DLD1 (cell line): Measurements from ENCODE around the gene DKC1.

ENCODE experiments used
- in situ Hi-C: cut with HindIII; loops from 2 replicates; pipeline ENCODE4 v1.10.0; 2017; ENCODE audit warnings: low sequenced_read_pairs

The DKC1 gene

DNA sequence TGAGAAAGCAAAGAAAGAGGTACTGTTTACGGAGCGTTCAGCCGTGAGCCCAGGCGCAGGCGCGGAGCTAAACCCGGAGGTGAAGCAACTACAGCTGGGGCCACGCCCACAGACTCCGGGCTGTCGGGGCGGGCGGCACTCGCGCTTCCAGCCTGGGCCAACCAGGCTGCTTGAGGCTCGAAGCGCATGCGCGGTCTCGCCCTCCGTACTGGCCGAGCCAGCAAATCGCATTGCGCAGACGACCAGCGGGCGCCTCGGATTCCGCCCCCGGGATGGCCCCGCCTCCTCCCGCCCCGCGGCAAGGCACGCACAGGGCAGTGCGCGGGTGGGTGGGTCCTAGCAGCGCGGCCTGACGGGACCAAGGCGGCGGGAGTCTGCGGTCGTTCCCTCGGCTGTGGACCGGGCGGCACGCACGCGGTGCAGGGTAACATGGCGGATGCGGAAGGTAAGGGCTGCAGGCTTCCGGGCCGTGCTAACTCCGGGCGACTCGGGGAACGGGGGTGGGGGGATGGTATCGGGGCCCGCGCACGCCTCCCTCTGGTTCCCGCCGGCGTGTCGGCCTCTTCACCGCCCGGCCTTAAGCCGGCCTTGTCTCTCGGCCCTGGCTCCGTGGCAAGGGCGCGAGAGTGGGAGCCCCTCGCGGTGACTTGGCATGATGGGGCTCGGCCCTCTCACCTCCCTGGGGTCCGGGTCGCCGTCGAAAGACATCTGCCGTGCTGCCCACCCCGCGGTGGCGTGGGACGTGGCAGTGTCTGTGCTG, at the start of gene DKC1:
Gene DKC1 (plus strand): TSS at position 328 of the 760 bp plus-strand sequence. CDS start 102 bp downstream, at position 430.
- in situ Hi-C loops = no loop called here

DNA sequence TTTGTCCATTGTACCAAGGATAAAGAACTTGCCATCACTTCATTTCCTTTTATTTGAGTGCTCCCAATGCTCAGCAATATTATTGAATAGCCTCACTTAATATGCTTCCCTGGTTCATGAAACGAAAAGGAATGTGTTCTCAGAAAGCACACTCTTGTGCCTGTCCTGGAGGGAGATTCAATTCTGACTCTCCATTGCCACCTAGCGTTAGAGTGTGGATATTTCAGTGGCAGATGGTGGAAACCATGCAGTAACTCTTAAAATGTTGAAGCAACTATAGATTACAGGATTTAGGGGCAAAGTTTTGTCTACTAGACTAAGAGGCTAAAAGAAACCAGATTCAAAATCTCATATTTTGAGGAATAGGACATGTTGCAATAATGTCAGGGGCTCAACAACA, 47.7 kb upstream of the DKC1 start:
- in situ Hi-C loops = no loop called here

DNA sequence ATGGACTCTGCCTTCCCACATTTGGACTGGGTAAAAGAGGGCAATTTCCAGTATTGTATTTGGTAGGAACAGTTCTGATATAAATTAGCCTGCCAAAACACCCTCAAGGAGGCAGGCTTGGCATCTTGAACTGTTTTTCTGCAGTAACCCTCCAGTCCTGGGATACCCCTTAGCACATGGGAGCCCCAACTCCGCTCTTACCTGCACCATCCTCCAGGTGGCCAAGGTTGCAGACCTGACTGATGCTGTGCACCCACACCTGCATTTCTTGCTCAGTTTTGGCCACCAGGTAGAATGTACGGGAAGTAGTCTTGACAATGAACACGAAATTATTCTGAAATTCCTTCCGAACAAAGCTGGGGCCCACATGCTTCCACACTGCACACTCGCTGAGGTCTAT, 46.8 kb upstream of the DKC1 start:
- in situ Hi-C loops = no loop called here

DNA sequence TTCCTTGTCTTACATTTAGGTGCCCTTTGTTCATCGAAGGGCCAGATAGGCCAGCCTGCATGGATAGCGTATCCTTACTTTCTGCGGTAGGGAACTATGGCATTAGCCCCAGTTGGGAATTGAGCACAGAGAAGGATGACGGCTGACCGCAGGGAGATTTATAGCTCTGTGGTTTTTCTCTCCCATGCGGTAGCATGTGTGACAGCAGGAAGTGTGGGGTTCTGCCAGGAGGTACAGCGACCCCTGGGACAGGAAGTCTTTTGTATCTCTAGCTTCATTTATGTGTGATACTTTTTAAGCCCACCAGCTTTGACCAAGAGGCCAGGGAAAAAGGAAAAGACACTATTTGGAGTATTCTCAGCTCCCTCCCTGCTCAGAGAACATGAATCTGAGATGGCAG, 44.8 kb upstream of the DKC1 start:
- in situ Hi-C loops = no loop called here

DNA sequence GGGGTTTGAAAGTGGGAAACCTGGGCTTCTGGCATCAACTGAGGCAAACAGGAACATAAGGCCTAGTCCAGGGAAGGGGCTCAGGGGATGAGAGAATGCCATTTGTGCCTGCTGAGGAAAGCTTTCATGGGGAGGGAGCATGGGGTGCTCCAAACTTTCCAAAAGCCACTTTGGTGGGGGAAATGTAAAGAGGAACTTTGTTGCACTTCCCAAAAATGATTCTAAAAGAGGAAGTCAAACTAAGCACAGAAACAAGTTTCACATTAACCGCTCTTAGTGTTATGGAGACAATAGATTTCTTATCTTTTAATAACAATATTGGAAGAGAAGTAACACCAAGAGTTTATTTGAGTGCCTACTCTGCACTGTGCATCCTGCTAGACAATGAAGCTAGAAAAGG, 44.0 kb upstream of the DKC1 start:
- in situ Hi-C loops = no loop called here

DNA sequence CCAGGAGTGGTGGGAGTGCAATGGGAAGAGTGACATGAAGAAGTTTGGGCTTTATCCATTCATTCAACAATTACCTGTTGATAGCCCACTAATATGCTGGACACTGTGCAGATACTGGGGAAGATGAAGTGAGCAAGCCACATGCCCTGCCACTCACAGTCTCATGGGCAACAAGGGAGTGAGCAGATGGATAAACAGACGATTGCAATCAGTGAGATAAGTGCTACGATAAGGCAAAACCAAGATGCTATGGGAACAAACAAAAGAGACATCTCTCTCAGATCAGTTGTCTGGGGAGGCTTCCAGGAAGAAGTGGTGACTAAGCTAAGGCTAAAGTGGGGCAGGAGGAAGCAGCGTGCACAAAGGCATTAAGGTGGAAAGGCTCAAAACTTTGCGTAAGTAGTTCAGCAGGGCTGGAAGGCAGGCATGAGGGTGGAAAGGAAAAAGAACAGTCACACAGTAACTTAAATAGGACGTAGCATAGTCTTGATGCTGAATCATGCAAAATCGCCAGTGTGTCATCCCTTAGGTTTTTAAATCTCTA, 43.5 kb upstream of the DKC1 start:
- in situ Hi-C loops = no loop called here

DNA sequence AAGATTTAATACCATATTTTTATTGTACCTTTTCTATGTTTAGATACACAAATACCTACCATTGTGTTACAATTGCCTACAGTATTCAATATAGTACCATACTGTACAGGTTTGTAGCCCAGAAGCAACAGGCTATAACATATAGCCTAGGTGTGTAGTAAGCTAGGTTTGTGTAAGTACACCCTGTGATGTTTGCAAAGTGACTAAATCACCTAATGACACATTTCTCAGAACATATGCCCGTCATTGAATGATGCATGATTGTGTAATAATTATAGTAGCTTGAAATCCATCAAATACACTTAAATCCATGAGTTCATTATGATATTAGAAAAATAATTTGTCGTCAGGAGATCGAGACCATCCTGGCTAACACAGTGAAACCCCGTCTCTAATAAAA, 42.6 kb upstream of the DKC1 start:
- in situ Hi-C loops = no loop called here

DNA sequence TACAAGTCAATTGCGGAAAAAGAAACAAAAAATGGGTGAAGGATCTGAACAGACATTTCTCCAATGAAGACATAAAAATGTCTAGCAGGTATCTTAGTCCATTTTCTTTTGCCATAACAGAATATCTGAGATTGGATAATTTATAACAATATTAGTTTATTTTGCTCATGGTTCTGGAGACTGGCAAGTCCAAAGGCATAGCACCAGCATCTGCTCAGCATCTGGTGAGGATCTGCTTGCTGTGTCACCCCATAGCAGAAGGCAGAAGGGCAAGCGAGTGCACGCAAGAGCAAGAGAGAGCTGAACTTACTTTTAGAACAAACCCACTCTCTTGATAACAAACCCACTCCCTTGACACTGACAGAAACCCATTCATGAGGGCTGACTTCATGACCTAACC, 41.5 kb upstream of the DKC1 start:
- in situ Hi-C loops = no loop called here

DNA sequence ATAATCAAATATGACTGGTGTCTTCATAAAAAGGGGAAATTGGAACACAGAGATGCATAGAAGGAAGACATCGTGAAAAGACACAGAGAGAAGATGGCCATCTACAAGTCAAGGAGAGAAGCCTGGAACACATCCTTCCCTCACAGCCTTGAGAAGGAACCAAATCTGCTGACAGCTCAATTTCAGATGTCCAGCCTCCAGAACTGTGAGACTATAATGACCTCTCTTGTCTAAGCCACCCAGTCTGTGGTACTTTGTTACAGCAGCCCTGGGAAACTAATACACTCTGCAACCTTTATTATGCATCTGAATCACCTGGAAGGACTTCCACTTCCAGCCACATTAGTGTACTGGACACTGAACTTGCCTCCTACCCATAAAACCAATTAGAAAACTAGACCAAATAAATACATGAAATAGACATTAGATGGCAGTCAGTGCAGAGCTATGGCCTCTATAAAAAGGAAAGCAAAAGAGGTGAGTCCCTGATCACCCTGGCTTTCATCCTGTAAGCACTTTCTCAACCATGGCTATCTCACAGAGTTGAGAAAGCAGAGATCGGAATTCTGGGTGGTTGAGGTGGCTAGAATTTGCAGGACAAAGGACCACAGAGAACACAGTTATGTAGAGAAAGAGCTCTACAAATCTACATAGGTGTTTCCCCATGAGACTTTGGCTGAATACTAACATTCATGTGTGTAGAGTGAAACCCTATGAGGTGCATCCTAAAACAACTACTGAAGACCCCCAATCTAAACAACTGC, 37.5 kb upstream of the DKC1 start:
- in situ Hi-C loops = no loop called here

DNA sequence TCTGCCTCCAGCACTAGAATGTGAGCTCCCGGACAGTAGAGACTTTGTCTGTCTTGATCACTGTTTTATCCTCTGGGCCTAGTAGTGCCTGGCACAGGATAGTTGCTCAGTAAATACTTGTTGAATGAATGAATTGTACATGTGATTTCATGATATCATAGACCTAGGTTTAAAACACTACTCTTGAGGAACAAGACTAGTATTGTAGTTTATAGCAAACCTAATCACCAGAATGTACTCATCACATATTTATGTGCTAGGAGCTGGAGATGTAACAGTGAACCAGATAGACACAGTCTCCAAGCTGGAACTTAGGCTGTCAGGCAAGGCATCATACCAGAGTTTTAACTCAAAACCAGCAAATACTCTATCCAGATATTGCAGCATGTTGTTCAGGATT, 35.2 kb upstream of the DKC1 start:
- in situ Hi-C loops = no loop called here

DNA sequence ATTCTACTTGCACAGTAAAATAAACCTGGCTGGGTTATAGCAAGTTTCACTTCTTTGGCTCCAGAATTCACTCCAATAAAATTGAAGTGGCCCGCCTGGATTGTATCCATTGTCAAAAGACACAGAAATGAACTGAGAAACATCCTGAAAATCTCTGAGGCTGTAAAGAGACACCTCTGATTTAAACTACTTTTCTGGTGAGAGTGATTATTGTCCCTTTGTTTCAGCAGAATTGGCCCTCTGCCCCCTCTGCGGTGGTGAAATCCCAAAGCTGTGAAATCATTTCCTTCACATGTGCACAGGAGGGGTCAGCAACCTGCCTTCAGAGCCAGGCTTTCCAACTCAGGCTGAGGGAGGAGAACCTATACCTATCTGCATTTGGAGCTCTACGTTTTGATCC, 34.8 kb upstream of the DKC1 start:
- in situ Hi-C loops = no loop called here

DNA sequence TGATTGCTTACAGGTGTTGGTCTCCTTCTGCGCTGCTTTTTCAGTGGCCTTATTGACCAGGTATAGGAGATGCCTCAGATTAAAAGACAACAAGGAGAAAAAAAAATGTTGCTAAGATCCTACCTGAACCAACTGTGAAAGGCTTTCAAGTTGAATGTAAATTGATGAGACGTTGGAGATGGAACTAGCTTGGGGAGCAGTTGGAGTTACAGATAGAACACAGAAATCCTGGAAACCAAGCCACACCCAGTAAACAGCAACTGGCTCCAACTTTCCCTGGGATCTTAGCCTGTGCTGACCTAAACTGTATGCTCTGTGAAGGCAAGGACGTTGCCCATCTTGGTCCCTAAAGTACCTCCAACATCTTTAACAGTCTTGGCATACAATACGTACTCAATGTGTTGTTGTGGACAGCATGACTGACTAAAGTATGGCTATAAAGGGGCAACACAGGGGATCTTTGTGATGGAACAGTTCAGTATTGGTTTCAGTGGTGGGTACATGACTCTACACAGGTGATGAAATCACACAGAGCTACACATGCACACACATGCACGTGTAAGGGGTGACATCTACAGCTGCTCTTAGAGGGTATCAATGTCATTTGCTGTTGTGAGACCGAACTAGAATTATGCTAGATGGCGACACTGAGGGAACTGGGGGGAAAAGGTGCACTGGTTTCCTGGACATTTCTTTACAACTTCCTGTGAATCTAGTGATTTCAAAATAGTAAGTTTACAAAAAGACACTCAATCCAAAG, 34.1 kb upstream of the DKC1 start:
- in situ Hi-C loops = no loop called here

DNA sequence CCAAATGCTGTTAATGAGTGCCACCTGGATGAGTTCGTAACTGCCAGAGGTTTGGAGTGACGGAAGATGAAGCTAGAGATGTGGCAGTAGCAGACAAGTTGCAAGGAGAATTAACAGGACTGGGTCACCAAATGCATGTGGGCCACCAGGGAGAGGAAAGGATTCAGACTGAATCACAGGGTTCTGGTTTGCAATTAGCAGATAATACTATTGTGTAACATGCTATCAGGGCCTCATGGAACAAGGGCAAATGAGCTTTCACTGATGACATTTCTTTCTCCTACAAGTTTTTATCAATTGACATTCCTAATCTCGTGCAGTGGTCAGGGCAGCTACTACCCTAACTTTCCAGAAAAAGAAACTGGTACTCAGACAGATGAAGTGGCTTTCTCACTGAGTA, 33.2 kb upstream of the DKC1 start:
- in situ Hi-C loops = no loop called here

DNA sequence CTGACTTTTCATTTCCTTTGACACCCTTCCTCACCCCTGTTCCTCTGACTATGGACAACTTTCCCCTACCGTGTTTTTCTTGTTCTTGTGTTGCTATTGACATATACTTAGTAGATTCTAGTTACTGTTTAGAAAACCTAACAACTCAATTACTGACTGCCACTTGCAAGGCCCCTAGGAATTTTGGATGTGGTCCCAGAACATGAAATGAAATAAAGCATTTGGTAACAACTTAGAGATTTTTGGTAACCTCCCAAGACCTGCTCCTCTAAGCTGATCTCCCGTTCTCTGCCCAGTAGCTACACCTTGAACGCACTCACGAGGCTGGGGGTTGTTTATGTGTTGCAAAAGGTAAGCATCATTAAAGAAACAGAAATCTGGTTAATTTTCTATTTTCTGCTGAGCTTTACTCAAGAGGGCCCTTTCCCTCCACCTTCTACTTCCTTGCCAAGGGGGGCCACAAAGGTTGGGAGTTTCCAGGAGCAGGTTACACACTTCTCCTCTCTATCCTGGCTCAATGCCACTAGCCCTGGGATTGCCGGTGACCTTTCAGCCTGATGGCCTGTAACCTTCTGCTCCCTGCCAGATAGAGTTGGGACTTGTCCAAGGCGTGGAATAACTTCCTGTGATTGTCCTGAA, 32.3 kb upstream of the DKC1 start:
- in situ Hi-C loops = no loop called here

DNA sequence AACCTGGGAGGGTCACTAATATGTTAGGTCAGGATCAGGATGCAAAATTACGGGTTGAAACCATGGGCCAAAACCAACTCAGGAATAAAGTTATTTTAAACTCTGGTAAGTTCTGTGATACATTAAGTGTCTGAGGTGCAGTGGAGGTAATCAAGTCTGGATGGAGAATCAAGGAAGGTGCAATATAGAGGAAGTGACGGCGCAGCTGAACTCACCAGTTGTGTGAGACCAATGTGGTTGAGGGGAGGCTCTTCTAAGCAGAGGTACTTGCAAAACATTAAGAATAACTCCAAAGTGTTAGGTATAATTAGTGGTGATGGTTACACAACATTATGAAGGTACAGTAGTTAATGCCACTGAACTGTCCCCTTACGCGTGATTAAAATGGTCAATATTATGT, 31.5 kb upstream of the DKC1 start:
- in situ Hi-C loops = no loop called here

DNA sequence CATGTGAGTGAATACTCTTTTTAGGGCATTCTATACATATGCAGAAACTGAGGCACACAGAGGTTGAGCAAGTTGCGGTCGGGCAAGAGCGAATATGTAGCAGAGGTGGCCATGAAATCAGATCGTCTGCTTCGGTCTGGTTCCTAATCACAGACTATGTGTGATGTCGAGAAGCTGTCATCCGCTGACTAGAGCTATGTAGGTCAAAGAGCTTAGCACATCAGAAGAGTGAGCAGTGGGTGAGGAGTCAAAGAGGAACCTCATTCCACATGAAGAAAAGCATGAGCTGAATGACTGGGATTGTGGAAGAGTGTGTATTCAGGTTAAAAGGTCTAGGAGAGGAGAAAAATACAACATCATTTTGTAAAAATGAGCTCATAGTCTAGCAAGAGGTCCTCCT, 30.8 kb upstream of the DKC1 start:
- in situ Hi-C loops = no loop called here

DNA sequence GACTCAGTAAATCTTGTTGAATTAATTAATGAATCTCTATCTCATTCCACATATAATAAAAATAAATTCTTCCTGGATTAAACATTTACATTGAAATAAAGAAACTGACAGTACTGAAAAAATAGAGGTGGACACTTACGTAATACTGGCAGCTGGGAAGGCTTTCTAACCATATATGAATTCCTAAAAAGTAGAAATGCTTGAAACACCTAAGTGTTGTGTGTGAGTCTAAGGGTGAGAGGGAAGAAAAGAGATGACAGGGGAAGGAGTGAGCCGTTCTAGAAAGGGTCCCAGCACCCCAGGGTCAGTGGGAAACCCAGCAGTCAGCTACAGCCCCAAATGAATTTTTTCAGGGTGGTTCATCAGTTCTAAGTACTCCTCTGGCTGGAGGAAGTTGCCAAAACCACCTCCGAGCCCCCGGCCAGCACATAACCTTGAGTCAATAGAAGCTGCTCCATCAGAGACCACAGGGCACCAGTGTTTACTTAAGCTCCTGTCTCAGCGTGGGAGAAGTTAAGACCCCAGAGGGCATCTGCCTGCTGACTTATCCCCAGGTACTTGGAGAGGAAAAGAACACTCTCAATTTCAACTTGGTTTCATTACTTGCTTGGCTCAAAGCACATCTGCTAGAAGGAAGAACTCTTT, 30.1 kb upstream of the DKC1 start:
- in situ Hi-C loops = no loop called here

DNA sequence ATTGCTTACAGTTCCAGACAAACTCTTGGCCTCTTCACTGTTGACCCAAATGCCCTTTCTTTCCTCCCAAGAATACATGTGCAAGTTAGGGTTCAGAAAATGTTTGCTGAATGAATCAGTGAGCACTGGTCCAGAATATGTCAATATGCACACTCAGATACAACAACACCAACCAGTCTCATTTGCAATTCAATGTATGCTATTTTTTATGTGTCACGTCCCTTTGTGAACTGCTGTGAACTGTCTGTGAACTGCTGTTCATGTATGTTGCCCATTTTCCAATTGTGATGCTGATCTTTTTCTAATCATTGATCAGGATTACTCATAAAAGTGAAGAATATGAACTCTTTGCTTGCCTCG, 29.6 kb upstream of the DKC1 start:
- in situ Hi-C loops = no loop called here

DNA sequence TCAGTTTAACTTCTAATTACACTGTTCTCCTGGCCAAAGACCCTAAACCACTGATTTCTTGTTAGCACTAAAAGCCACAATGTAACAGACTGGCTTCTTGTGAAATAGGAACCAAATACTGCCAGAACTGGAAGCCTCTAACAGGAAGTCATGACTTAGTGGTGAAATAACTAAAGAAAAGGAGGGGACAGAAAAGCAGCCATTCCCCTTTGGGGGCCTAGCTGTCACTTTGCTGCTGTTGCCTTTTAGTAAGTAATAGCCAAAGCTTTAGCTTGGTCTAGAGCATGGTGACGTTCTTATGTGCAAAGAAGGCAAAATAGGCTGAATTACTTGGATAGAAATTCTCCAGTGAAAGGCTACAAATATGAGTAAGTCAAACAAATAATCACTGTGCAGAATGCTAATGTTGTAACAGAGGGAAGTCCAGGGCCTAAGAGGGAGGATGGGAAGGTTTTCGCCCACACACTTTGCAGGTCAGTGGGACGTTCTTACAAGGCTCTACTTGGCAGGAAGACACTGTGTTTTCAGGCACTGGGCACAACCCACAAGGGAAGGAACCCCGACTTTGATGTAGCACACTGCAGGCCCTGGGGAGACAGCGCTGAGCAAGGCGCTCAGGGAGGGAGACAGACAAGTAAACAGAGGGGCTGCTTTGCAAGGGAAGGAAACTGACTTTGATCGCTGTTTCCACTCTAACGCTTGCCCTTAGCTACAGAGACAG, 28.4 kb upstream of the DKC1 start:
- in situ Hi-C loops = no loop called here
